H1 (cell line): ENCODE data around the gene TRIM61. TPM values are rescaled to one million over a fixed set of nuclear protein-coding genes. Genes with fewer than 3 reads are reported as not detected.

ENCODE experiments used
- CHD2 ChIP-seq: IDR thresholded peaks from 2 replicates; pipeline ENCODE4 v1.6.1; 2012; ENCODE audit warnings: low read length, improper control_type of control experiment
- E2F6 ChIP-seq: IDR thresholded peaks from 2 replicates; pipeline ENCODE4 v1.6.1; 2012; ENCODE audit warnings: inconsistent platforms
- GTF2F1 ChIP-seq: IDR thresholded peaks from 2 replicates; pipeline ENCODE4 v1.6.1; 2012; ENCODE audit warnings: low read depth, low read length, improper control_type of control experiment, borderline replicate concordance
- SIX5 ChIP-seq: IDR thresholded peaks from 2 replicates; pipeline ENCODE4 v1.6.1; 2011; ENCODE audit warnings: mild to moderate bottlenecking, low read depth, low read length
- polyA plus RNA-seq, 7 experiments: library from polyadenylated mRNA; depleted of rRNA in 3 of 7; stranded (reverse) in 5 of 7; unstranded in 2 of 7; fragments of >200 nt in 5 of 7; fragments of 200-250 nt in 2 of 7; gene quantifications; 1 replicate in 5 of 7; 2 replicates in 1 of 7; 4 replicates in 1 of 7; pipeline versions ENCODE4 v1.2.1 to v1.2.3, GENCODE V29; 2011 to 2013; ENCODE audit warnings: missing spikeins in 2 of 7, mixed read lengths in 2 of 7
- total RNA-seq: library from RNA; stranded (reverse); fragmentation: NEBNext Ultra II Directional; extraction: Animal tissue kit (Norgen Biotek cat#: 25700); gene quantifications from 2 replicates; pipeline ENCODE4 v1.2.1, GENCODE V29; 2021

Gene TRIM61
- total and polyA plus RNA-seq, 2 of the 8 experiments (the other 6 are each of a cell fraction or from before 2014, with no cell fraction given): 0.18 to 5.0 TPM

GRCh38 chr4:164931551-164932324, 45.7 kb downstream of the TRIM61 start (continued):
- no peak for TF ChIP-seq E2F6
- TF ChIP-seq CHD2: no peak
- TF ChIP-seq SIX5: no peak
- no peak for TF ChIP-seq GTF2F1
